A549 (cell line): ENCODE data around the gene CEP63. TPM values are rescaled to one million over a fixed set of nuclear protein-coding genes. Genes with fewer than 3 reads are reported as not detected.

ENCODE experiments used
- ATAC-seq, 2 experiments: fragments of 200-7000 bp in 1 of 2; fragments of >200 bp in 1 of 2; cut with Nextera tagmentation in 1 of 2; cut with Tn5 transposase in 1 of 2; 3 replicates each; pipeline versions ENCODE4 v1.8.0 to v1.9.1; 2018 to 2020; ENCODE audit warnings: mild to moderate bottlenecking in 1 of 2, moderate library complexity in 1 of 2
- CTCF ChIA-PET: fragments of 300-600 bp; sonication (Branson Sonifier 250); formaldehyde crosslinking; extraction: SDS; loops from one replicate; lab custom pipeline; 2021; ENCODE audit warnings: antibody characterized with exemption, inconsistent platforms; lab: Yijun Ruan, JAX
- POLR2A ChIA-PET: fragments of 350-600 bp; formaldehyde crosslinking; extraction: SDS; loops from one replicate; lab custom pipeline; 2021; ENCODE audit warnings: antibody characterized with exemption, inconsistent platforms; lab: Yijun Ruan, JAX
- DNase-seq, 2 experiments: peaks; one replicate each; pipeline versions ENCODE4 v3.0.0 to v3.0.0-alpha.2; 2011 to 2016; ENCODE audit warnings: low read depth in 1 of 2, low spot score in 1 of 2
- FAIRE-seq: peaks from 2 replicates; lab custom pipeline; 2011; peaks lifted over from hg19 to GRCh38; lab: Jason Lieb, UNC
- H3K27ac ChIP-seq, 2 experiments: fragments of >200 bp; sonication (Bioruptor Twin); formaldehyde crosslinking; 3 replicates each; pipeline ENCODE4 v1.5.1; 2016 to 2017
- H3K4me1 ChIP-seq: fragments of >200 bp; sonication (Bioruptor Twin); formaldehyde crosslinking; 3 replicates; pipeline ENCODE4 v1.6.1; 2016
- H3K4me2 ChIP-seq: fragments of >200 bp; sonication (Bioruptor Twin); formaldehyde crosslinking; 3 replicates; pipeline ENCODE4 v1.6.1; 2016
- H3K4me3 ChIP-seq: fragments of >200 bp; sonication (Bioruptor Twin); formaldehyde crosslinking; 3 replicates; pipeline ENCODE4 v1.5.1; 2016
- H3K9me3 ChIP-seq: fragments of >200 bp; sonication (Bioruptor Twin); formaldehyde crosslinking; 3 replicates; pipeline ENCODE4 v1.6.1; 2016
- CBX8 ChIP-seq: fragments of 200-600 bp; sonication (generic); IDR thresholded peaks from 2 replicates; pipeline ENCODE4 v1.6.1; 2016
- CHD4 ChIP-seq: fragments of 200-600 bp; sonication (generic); IDR thresholded peaks from 2 replicates; pipeline ENCODE4 v1.6.1; 2016; ENCODE audit warnings: antibody characterized with exemption, mild to moderate bottlenecking, borderline replicate concordance
- EHF ChIP-seq: fragments of 250-450 bp; sonication (Bioruptor Pico); IDR thresholded peaks from 2 replicates; pipeline ENCODE4 v1.5.0; 2020; ENCODE audit warnings: mild to moderate bottlenecking
- ELK1 ChIP-seq: fragments of 150-350 bp; IDR thresholded peaks from 2 replicates; pipeline ENCODE4 v1.6.1; 2014; ENCODE audit warnings: low read depth, mild to moderate bottlenecking, low read length
- EP300 ChIP-seq, 2 experiments: fragments of >200 bp; sonication (Bioruptor Twin); formaldehyde crosslinking; IDR thresholded peaks; 2 replicates in 1 of 2; 3 replicates in 1 of 2; pipeline ENCODE4 v1.6.1; 2016 to 2017
- ESRRA ChIP-seq: fragments of 150-350 bp; IDR thresholded peaks from 2 replicates; pipeline ENCODE4 v1.6.1; 2014; ENCODE audit warnings: mild to moderate bottlenecking, low read length, borderline replicate concordance
- FOSB ChIP-seq: fragments of 250-450 bp; sonication (Bioruptor Pico); IDR thresholded peaks from 2 replicates; pipeline ENCODE4 v1.5.0; 2020; ENCODE audit warnings: mild to moderate bottlenecking, moderate library complexity
- FOSL2 ChIP-seq, 2 experiments: fragments of 450-650 bp in 1 of 2; fragments of >200 bp in 1 of 2; sonication (Bioruptor Twin) in 1 of 2; formaldehyde crosslinking; IDR thresholded peaks; 2 replicates each; pipeline versions ENCODE4 v1.5.0 to v1.6.1; 2016 to 2020; ENCODE audit warnings: mild to moderate bottlenecking in 1 of 2, moderate library complexity in 1 of 2
- HES2 ChIP-seq: fragments of >200 bp; sonication (Bioruptor Twin); formaldehyde crosslinking; IDR thresholded peaks from 2 replicates; pipeline ENCODE4 v1.6.1; 2016
- JUN ChIP-seq, 2 experiments: fragments of >200 bp; sonication (Bioruptor Twin); formaldehyde crosslinking; IDR thresholded peaks; 2 replicates in 1 of 2; 3 replicates in 1 of 2; pipeline ENCODE4 v1.6.1; 2016 to 2017
- JUNB ChIP-seq: fragments of >200 bp; sonication (Bioruptor Twin); formaldehyde crosslinking; IDR thresholded peaks from 2 replicates; pipeline ENCODE4 v1.6.1; 2016
- KDM1A ChIP-seq: fragments of 200-600 bp; sonication (generic); IDR thresholded peaks from 2 replicates; pipeline ENCODE4 v1.6.1; 2016; ENCODE audit warnings: low read depth, mild to moderate bottlenecking
- MAFK ChIP-seq: fragments of 450-650 bp; IDR thresholded peaks from 2 replicates; pipeline ENCODE4 v1.6.1; 2014; ENCODE audit not compliant: partially characterized antibody
- MAX ChIP-seq: IDR thresholded peaks from 2 replicates; pipeline ENCODE4 v1.6.1; 2012
- NPAS2 ChIP-seq: fragments of 250-450 bp; sonication (Bioruptor Pico); IDR thresholded peaks from 2 replicates; pipeline ENCODE4 v1.8.0; 2022; ENCODE audit warnings: mild to moderate bottlenecking, moderate library complexity, borderline replicate concordance
- NR3C1 ChIP-seq: fragments of >200 bp; sonication (Bioruptor Twin); formaldehyde crosslinking; IDR thresholded peaks from 3 replicates; pipeline ENCODE4 v1.6.1; 2017
- RAD21 ChIP-seq, 2 experiments: fragments of >200 bp in 1 of 2; sonication (Bioruptor Twin) in 1 of 2; formaldehyde crosslinking in 1 of 2; IDR thresholded peaks in 1 of 2; conservative IDR thresholded peaks in 1 of 2; 2 replicates in 1 of 2; 3 replicates in 1 of 2; pipeline ENCODE4 v1.6.1; 2012 to 2018; ENCODE audit warnings: inconsistent platforms in 1 of 2
- SREBF2 ChIP-seq: fragments of 450-650 bp; IDR thresholded peaks from 2 replicates; pipeline ENCODE4 v1.6.1; 2014; ENCODE audit warnings: mild to moderate bottlenecking, moderate library complexity
- TP53 ChIP-seq: fragments of 250-450 bp; sonication (Bioruptor Pico); IDR thresholded peaks from 2 replicates; pipeline ENCODE4 v1.5.0; 2021; ENCODE audit warnings: mild to moderate bottlenecking, moderate library complexity
- ZC3H11A ChIP-seq: fragments of 450-650 bp; IDR thresholded peaks from 2 replicates; pipeline ENCODE4 v1.6.1; 2014; ENCODE audit warnings: antibody characterized with exemption, mild to moderate bottlenecking
- ZFP36 ChIP-seq: fragments of 450-650 bp; IDR thresholded peaks from 2 replicates; pipeline ENCODE4 v1.6.1; 2014; ENCODE audit warnings: borderline replicate concordance; ENCODE audit not compliant: partially characterized antibody
- WGBS: methylation state at CpG from one replicate; pipeline ENCODE4 v1.1.6; 2017; ENCODE audit errors: missing lambda C conversion rate; 5-methylcytosine and 5-hydroxymethylcytosine counted together
- polyA plus RNA-seq, 4 experiments: library from polyadenylated mRNA; depleted of rRNA in 3 of 4; stranded (reverse); fragments of >200 nt; fragmentation: RNase III in 1 of 4; extraction: RNeasy Plus Mini Kit Qiagen cat#74134 plus additional on column Dnase treatment in 1 of 4; gene quantifications; 2 replicates in 3 of 4; 3 replicates in 1 of 4; pipeline ENCODE4 v1.2.3, GENCODE V29; 2011 to 2017
- TF ChIP-seq, protein P1 (sequence below): fragments of >200 bp; sonication (Bioruptor Twin); formaldehyde crosslinking; IDR thresholded peaks from 3 replicates; pipeline ENCODE4 v1.5.1; 2016
- TF ChIP-seq, protein P2 (sequence below): fragments of 450-650 bp; IDR thresholded peaks from 2 replicates; pipeline ENCODE4 v1.6.1; 2014; ENCODE audit warnings: antibody characterized with exemption
- TF ChIP-seq, protein P3 (sequence below): fragments of 250-450 bp; sonication (Bioruptor Pico); IDR thresholded peaks from 2 replicates; pipeline ENCODE4 v1.5.0; 2020; ENCODE audit warnings: low read depth, mild to moderate bottlenecking, moderate library complexity

CEP63 gene
- polyA plus RNA-seq, 2 of the 4 experiments (the other 2 are of a cell fraction): 17.4 to 24.0 TPM

GRCh38 chr3:134466331-134466730 is 19.5 kb upstream of the CEP63 start (continued):
- TF ChIP-seq, protein P1, sequence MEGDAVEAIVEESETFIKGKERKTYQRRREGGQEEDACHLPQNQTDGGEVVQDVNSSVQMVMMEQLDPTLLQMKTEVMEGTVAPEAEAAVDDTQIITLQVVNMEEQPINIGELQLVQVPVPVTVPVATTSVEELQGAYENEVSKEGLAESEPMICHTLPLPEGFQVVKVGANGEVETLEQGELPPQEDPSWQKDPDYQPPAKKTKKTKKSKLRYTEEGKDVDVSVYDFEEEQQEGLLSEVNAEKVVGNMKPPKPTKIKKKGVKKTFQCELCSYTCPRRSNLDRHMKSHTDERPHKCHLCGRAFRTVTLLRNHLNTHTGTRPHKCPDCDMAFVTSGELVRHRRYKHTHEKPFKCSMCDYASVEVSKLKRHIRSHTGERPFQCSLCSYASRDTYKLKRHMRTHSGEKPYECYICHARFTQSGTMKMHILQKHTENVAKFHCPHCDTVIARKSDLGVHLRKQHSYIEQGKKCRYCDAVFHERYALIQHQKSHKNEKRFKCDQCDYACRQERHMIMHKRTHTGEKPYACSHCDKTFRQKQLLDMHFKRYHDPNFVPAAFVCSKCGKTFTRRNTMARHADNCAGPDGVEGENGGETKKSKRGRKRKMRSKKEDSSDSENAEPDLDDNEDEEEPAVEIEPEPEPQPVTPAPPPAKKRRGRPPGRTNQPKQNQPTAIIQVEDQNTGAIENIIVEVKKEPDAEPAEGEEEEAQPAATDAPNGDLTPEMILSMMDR: no peak

DNA sequence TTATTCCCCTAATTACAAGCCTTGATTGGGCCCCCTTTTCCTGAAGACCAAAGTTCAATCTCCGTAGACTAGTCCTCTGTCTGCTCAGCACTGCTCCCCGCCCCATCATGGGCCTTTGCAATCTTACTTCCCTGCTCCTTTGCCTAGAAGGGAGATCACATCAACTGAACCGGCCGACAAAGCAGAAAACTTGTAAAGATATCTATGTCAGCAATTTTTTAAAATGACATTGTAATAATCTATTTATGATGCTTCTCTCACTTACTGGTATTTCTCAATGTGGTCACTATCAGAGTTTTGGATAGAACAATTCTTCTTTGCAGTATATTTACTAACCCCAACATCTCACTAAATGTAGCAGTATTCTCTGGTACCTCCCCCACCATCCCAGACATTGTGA is 17.3 kb upstream of the CEP63 start:
- ATAC-seq: no peak
- no peak overlapping the region for H3K27ac ChIP-seq
- no peak for FAIRE-seq
- TF ChIP-seq NR3C1 (no peak), ZC3H11A (no peak), MAFK (peak; percentile 77)
- no peak overlapping the region for H3K4me3 ChIP-seq
- H3K9me3 ChIP-seq: no peaks in the 10 kb centered on the region
- ChIA-PET CTCF (no interaction called here), POLR2A (no interaction called here)
- 93% methylated on average over 4 of the region's 4 CpGs for WGBS
- H3K4me1 ChIP-seq: peaks cover 28% of the 10 kb centered on the region
- DNase-seq: no peak
- no peak overlapping the region for H3K4me2 ChIP-seq

- ATAC-seq: peak; percentile 70 to 79
- no peak for FAIRE-seq
- Histone ChIP-seq H3K27ac (peak overlapping the region; percentile 63 to 88), H3K4me3 (no peak overlapping the region), H3K9me3 (no peaks in the 10 kb centered on the region), H3K4me2 (peak overlapping the region; percentile 10), H3K4me1 (peaks cover 31% of the 10 kb centered on the region)
- peak; percentile 14 to 72 for DNase-seq
- POLR2A ChIA-PET: interaction anchor here (0.6 kb wide), 1 partner anchor 98 kb away, joined by 3 read pairs; the partner anchor contains the start of gene AMOTL2
- CTCF ChIA-PET: interaction anchor here (1.0 to 22.3 kb wide), 6 partner anchors 12 to 164 kb away, joined by 3 to 438 read pairs (median 15); partner anchors contain the start of gene AMOTL2
- 21% methylated on average over 8 of the region's 8 CpGs for WGBS
- peak in 1 of 2 experiments; percentile 55; a peak in 1 of 5 replicates for TF ChIP-seq EP300 (IDR thresholded peaks at IDR 0.05)
- TF ChIP-seq, protein P2, sequence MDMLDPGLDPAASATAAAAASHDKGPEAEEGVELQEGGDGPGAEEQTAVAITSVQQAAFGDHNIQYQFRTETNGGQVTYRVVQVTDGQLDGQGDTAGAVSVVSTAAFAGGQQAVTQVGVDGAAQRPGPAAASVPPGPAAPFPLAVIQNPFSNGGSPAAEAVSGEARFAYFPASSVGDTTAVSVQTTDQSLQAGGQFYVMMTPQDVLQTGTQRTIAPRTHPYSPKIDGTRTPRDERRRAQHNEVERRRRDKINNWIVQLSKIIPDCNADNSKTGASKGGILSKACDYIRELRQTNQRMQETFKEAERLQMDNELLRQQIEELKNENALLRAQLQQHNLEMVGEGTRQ: no peak
- TF ChIP-seq NR3C1: no peak
- TF ChIP-seq HES2: no peak
- no peak for TF ChIP-seq CBX8
- no peak for TF ChIP-seq NPAS2 (CRISPR knock-in tag)
- TF ChIP-seq ZC3H11A: no peak
- TF ChIP-seq CHD4: no peak
- TF ChIP-seq EHF (CRISPR knock-in tag): no peak
- TF ChIP-seq TP53 (CRISPR knock-in tag): no peak
- TF ChIP-seq FOSB (CRISPR knock-in tag): no peak
- TF ChIP-seq FOSL2 (IDR thresholded peaks at IDR 0.05): no peak
- TF ChIP-seq FOSL2 (CRISPR knock-in tag; IDR thresholded peaks at IDR 0.05): 0 out of 2 replicates have a peak, but pooled peaks have one; percentile 14
- no peak for TF ChIP-seq JUN (IDR thresholded peaks at IDR 0.05)
- no peak for TF ChIP-seq SREBF2
- no peak for TF ChIP-seq ZFP36
- peak; percentile 37; the same call in 1 of the 2 replicates for TF ChIP-seq MAX
- TF ChIP-seq JUNB: no peak
- no peak for TF ChIP-seq RAD21 (conservative IDR thresholded peaks at IDR 0.05 in 1 of 2, IDR thresholded peaks at IDR 0.05 in 1 of 2)
- TF ChIP-seq, protein P3, sequence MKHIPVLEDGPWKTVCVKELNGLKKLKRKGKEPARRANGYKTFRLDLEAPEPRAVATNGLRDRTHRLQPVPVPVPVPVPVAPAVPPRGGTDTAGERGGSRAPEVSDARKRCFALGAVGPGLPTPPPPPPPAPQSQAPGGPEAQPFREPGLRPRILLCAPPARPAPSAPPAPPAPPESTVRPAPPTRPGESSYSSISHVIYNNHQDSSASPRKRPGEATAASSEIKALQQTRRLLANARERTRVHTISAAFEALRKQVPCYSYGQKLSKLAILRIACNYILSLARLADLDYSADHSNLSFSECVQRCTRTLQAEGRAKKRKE: no peak
- no peak for TF ChIP-seq KDM1A
- TF ChIP-seq ELK1: no peak
- TF ChIP-seq ESRRA: no peak
Observed at GRCh38 chr3:134471521-134472193, 14.2 kb upstream of the CEP63 start.
